Prostate gland (tissue), 2 donors: Measurements from ENCODE around the gene ITGA3. TPM values are rescaled to one million over a fixed set of nuclear protein-coding genes. Genes with fewer than 3 reads are reported as not detected.

ENCODE experiments used
- DNase-seq: peaks from one replicate; pipeline ENCODE4 v3.0.0-alpha.2; 2019; ENCODE audit warnings: low spot score
- H3K27ac ChIP-seq, 2 donors: fragments of 200-600 bp; sonication (generic); 2 replicates each; pipeline ENCODE4 v1.5.1; 2017 to 2019
- H3K27me3 ChIP-seq: fragments of 200-600 bp; sonication (generic); replicated peaks from 2 replicates; pipeline ENCODE4 v1.5.1; 2019; ENCODE audit not compliant: insufficient read depth
- H3K36me3 ChIP-seq, 2 donors: fragments of 200-600 bp; sonication (generic); 1 replicate in 1 of 2; 2 replicates in 1 of 2; pipeline versions ENCODE4 v1.5.1 to v1.8.1; 2017 to 2019
- H3K4me1 ChIP-seq: fragments of 200-600 bp; sonication (generic); replicated peaks from 2 replicates; pipeline ENCODE4 v1.5.1; 2019
- H3K4me3 ChIP-seq, 2 donors: fragments of 200-600 bp; sonication (generic); 2 replicates each; pipeline ENCODE4 v1.5.1; 2017 to 2019
- H3K9me3 ChIP-seq: fragments of 200-600 bp; sonication (generic); 2 replicates; pipeline ENCODE4 v1.5.1; 2017
- CTCF ChIP-seq, 4 experiments: fragments of 200-600 bp in 2 of 4; fragments of 450-650 bp in 2 of 4; sonication (generic) in 2 of 4; IDR thresholded peaks; 1 replicate in 3 of 4; 2 replicates in 1 of 4; pipeline ENCODE4 v1.5.1; 2016 to 2019; ENCODE audit warnings: antibody characterized with exemption in 4 of 4, mild to moderate bottlenecking in 2 of 4, moderate library complexity in 2 of 4
- POLR2A ChIP-seq: fragments of 450-650 bp; IDR thresholded peaks from one replicate; pipeline ENCODE4 v1.6.1; 2016; ENCODE audit warnings: antibody characterized with exemption, mild to moderate bottlenecking
- POLR2AphosphoS5 ChIP-seq: sonication (generic); formaldehyde crosslinking; IDR thresholded peaks from one replicate; pipeline ENCODE4 v1.6.1; 2017; ENCODE audit warnings: antibody characterized with exemption
- WGBS: methylation state at CpG from one replicate; pipeline ENCODE4 v1.1.5; 2018; 5-methylcytosine and 5-hydroxymethylcytosine counted together
- intact Hi-C: fragments of 100-400 bp; cut with DNase I; formaldehyde crosslinking; loops from one replicate; pipeline ENCODE4 v1.14.2; 2022
- total RNA-seq, 2 donors: library from RNA; depleted of rRNA; stranded (reverse); fragments of >200 nt; gene quantifications; one replicate each; pipeline ENCODE4 v1.1.0, GENCODE V29; 2016

The ITGA3 gene
- 10 to 100 TPM; 67.0 to 71.3 TPM for total RNA-seq

GRCh38 chr17:50055426-50056216 lies at the start of gene ITGA3:
TSS of gene ITGA3 (plus strand) at chr17:50056110. CDS start at chr17:50056440, 330 bp downstream.
- peaks cover 9% of the 10 kb centered on the region for H3K4me1 ChIP-seq

GRCh38 chr17:50009282-50009681 lies 46.6 kb upstream of the ITGA3 start:
- TF ChIP-seq CTCF (IDR thresholded peaks at IDR 0.05): no peak
- TF ChIP-seq POLR2A: no peak
- TF ChIP-seq POLR2AphosphoS5: no peak
- intact Hi-C loops: no loop called here
- H3K9me3 ChIP-seq: no peaks in the 10 kb centered on the region
- H3K4me1 ChIP-seq: no peaks in the 10 kb centered on the region
- no peaks in the 10 kb centered on the region for H3K36me3 ChIP-seq
- H3K27me3 ChIP-seq: no peaks in the 10 kb centered on the region
- no peak overlapping the region for H3K4me3 ChIP-seq
- 86% methylated on average over 2 of the region's 2 CpGs for WGBS
- no peak for DNase-seq
- no peak overlapping the region for H3K27ac ChIP-seq

More at GRCh38 chr17:50055426-50056216, at the start of gene ITGA3:
- no peaks in the 10 kb centered on the region for H3K9me3 ChIP-seq
- peak within 1 kb of the TSS; percentile 63 to 70 for H3K4me3 ChIP-seq
- peak; percentile 87 for DNase-seq
- WGBS: under 1% methylated on average over 60 of the region's 65 CpGs
- peak within 1 kb of the TSS; percentile 89 to 93 for H3K27ac ChIP-seq
- H3K36me3 ChIP-seq: no peaks in the 10 kb centered on the region
- TF ChIP-seq POLR2AphosphoS5 (peak; percentile 51), CTCF (IDR thresholded peaks at IDR 0.05) (no peak), POLR2A (peak; percentile 61)
- H3K27me3 ChIP-seq: no peaks in the 10 kb centered on the region
- intact Hi-C loops: no loop called here

- TF ChIP-seq POLR2A (no peak), POLR2AphosphoS5 (no peak), CTCF (IDR thresholded peaks at IDR 0.05) (no peak)
- no peak for DNase-seq
- no peaks in the 10 kb centered on the region for H3K4me1 ChIP-seq
Observed at GRCh38 chr17:50013079-50013478, 42.8 kb upstream of the ITGA3 start.

GRCh38 chr17:50014471-50015088 lies 41.3 kb upstream of the ITGA3 start:
- DNase-seq: no peak
- TF ChIP-seq POLR2AphosphoS5 (no peak), CTCF (IDR thresholded peaks at IDR 0.05) (no peak), POLR2A (no peak)
- Histone ChIP-seq H3K9me3 (no peaks in the 10 kb centered on the region), H3K27me3 (no peaks in the 10 kb centered on the region), H3K27ac (no peak overlapping the region), H3K4me3 (no peak overlapping the region), H3K36me3 (no peaks in the 10 kb centered on the region), H3K4me1 (no peaks in the 10 kb centered on the region)
- intact Hi-C loops: no loop called here
- 62% methylated on average over 1 of the region's 1 CpG for WGBS

More at GRCh38 chr17:50013079-50013478, 42.8 kb upstream of the ITGA3 start:
- intact Hi-C loops: no loop called here
- Histone ChIP-seq H3K9me3 (no peaks in the 10 kb centered on the region), H3K27ac (no peak overlapping the region), H3K36me3 (no peaks in the 10 kb centered on the region), H3K4me3 (no peak overlapping the region), H3K27me3 (no peaks in the 10 kb centered on the region)
- WGBS: 80% methylated on average over 2 of the region's 2 CpGs
